Daoy (cell line): ENCODE data around the gene PDE1A. TPM values are rescaled to one million over a fixed set of nuclear protein-coding genes. Genes with fewer than 3 reads are reported as not detected.
"Not testable (repeated sequence)": the region's sequence is repeated elsewhere in the genome, so short reads cannot be mapped to it uniquely, and the experiment has no call there.

Experiments used
- DNase-seq: peaks from one replicate; pipeline ENCODE4 v3.0.0-alpha.2; 2015; ENCODE audit warnings: low read depth
- total RNA-seq: library from RNA; depleted of rRNA; stranded (reverse); fragments of >200 nt; shearing (Covaris generic); gene quantifications from 2 replicates; pipeline ENCODE4 v1.2.3, GENCODE V29; 2014

Gene PDE1A
- total RNA-seq, 1 experiment from 2014 or later: not detected

DNA sequence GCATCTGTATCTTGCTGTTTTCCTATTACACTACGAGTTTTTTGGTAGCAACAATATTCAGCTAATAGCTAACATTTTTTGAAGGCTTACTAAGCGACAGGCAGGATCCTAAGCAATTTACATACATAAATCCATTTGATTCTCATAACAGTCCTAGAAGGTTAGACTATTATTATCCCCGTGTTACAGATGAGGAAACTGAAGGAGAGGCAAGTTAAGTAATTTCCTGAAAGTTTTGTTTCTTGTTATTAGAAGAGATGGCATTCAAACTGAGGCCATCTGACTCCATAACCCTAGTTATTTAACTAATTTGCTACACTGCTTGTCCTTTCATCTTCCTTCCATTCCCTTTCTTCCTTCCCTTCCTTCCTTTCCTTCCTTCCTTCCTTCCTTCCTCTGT is 68.2 kb downstream of the PDE1A start:
- no peak for DNase-seq

DNA sequence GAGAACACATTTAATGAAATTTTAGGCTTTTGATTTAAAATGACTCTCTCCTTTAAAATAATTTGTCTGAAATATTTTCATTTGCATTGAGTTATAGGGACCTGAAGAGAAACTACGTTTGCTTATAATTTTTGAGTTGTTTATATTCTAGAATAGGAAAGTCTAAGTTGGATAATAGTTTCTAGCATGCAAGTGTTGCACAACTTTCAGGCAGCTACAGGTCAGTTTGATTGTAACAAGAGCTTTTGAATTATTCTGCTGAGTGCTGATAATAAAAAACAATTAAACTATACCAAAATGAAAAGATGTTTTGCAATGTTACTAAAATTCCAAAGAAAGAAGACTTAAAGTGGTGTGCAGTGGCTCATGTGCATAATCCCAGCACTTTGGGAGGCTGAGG is 71.0 kb downstream of the PDE1A start:
- DNase-seq: no peak

DNA sequence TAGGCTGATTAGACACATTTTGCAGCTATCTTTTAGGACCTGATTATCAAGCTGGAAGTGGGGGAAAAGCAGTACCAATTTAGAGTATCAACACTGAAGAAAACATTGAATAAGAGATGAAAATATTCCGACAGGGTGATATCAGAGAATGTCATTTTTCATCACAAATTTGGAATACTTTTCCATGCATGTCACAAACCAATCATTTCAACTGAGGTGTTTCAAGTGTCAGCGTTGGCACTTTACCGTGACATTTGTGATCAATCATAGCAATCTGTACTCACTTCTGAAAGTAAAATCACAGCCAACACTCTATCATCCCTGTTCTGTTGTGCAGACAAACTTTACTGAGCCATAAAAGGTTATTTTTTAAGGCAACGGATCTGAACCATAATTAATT is 75.4 kb downstream of the PDE1A start:
- DNase-seq: no peak

DNA sequence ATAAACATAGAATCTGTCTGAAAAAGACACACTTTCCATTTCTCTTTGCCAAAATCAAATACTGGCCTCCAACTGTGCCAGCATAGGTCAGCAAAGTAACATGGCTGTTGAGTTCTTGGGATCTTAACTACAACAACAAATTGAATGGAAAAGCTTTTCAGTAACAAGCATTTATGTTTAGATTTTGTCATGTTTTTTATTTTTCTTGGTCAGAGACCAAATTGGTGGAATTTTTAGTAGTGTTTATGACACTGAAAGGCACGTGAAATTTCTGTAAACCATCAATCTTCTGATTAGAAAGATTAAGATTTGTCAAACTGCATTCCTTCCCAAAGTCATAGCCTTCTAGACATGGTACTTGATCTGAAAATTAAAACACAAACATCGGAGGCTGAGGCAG is 77.6 kb downstream of the PDE1A start:
- no peak for DNase-seq

DNA sequence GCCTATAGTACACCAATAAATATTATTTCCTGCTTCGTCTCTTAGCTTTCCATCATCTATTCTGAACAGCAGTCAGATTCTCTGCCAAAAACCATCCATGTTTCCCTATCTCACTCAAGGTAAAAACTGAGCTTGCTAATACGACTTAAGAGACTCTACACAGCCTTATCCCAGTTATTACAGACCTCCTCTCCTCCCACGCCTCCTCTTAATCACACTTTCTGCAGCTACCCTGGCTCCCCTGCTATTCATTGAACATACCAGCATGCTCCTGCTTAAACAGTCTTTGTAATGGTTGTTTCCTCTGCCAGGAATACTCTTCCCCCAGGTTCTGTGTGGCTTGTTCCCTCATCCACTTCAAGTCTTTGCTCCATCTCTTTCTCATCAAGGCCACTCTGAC is 81.5 kb downstream of the PDE1A start:
- no peak for DNase-seq

DNA sequence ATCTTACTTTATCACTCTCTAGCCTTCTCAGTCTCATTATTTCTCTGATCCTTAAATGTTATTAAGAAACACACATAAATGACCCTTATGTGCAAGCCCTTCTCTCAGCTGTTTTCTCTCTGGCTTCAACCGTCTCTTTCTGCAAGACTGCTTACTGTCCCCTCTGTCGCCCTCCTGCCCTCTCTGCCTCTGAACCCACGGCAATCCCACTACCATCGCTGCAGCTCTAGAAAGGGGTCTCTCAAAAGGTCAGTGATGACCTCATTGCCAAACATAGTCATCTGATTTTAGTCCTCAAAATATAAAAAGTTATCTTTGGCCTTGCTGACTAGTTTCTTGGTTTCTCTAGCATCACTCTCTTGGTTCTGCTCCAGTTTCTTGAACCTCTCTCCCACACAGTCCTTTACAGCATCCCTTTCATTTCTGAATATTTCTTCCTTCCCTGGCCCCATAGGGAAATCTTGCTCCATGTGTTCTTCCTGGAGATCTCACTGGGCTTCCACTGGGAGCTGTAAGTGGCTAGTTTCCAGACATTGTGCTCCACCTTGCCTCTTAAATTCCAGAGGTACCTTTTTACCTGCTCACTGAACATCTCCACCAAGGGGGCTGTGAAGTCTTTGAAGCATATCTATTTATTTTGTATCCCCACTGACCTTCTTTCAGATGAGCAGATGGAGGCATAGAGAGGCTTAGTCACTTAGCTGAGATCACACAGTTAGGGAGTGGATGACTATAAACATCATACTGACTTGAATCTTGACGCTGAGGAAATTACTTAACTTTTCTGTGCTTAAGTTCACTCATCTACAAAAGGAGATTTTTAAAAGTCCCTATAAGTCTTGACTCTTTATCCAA is 96.2 kb downstream of the PDE1A start:
- DNase-seq: no peak

DNA sequence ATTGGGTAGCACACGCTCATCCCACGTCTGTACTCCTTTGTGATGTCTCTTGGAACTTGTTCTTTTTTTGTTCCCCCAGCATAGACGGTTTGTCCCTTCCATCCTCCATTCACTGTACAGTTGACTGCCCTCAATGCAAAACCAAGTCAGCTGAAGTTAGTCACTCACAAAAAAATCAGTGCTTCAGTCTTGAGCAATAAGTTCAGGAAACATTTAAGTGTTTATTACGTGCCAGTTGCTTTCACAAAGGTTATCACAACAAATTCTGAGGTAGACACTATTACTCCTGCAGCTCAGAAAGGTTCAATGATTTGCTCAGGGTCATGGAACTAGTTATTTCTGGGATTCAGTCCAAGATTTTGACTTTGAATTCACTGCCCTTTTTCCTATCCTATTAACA is 102.2 kb downstream of the PDE1A start:
- DNase-seq: no peak

DNA sequence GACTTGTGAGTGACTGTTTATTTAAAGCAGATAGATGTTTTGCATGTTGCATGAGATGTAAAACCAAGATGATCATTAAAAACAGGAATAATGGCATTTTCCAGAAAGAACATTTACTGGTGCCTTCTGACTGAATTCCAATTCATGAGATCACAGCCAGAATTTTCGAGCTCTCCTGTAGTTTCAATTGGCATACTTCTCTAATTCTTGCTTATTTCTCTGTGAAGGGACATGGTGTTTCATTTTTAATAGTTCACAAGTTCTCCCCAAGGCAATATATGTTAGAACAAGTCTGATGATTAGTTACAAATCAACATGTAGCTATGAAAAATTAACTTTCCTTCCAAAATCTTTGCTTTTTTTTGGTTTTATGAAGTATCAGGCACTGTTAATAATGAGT is 105.7 kb downstream of the PDE1A start:
- DNase-seq: no peak

DNA sequence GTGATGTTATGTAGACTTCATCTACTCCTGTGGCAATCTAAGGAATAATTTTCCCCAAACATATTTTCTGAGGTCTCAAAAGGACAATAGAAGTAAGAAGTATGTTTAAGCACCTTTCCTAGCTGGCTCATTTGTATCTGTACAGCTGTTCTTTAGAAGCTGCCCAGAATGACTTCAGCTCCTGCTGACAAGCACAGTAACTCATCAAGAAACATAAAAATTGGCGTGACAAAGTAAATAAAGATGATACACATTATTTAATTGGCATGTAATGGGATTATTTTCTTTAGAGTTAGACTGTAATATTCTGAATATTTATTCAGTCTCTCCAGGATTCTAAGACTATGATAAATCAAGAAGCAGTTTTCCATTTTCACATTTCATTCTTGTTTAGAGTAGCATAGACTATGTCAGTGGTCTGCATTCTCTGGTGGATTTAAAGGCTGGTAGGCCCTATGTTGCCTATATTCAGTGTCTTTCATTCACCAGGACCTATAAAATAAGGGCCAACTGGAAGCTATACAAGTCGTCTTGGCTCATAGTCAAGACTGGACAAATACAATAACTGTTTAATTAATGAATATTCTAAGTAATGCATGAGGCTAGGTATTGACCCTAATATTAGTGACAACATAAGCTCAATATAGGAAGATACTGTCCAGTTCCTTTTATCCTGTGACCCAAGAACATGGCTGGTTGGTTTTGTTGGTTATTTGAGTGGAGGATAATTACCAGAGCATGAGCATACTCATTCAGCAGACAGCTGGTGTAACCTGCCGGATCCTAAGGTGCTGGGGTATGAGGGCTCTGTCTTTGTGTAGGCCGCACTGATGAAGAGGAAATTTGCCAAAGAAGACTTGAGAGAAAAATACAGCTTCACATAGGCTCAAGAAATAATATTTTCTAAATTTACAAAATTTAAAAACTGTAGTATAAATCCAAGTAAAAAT is 107.0 kb downstream of the PDE1A start:
- DNase-seq: no peak

DNA sequence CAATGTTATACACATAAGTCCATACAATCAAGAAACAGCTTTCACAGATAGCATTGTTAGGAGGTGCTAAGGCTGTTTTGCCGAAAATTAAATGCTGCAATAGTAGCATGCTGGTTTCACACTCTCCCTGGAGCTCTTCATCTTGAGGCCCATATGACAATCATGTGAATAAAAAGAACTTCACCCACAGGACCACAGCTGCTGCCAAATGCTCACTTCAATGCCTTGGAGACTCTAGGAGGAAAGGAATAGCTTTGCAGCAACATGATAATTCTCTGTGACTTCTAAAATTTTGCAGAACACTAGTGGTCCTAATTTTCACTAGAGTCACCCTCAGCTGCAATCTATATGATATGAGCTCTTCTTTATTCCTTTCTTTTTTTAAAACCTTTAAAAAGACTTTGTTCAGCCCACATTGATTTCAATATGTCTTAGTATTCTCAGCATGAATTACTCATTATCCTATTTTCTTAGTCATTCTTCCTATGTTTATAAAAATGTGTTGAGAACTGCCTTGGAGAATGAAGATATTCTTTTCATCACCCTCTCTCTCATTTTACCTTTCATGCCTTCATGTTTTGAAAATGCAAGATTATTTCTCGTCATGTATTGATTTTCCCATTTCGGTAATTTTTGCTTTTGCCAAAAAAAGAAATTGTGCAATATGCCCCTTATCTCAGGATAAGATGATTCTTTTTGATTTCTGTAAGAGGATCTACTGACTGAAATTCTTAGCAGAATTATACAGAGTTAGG is 108.2 kb downstream of the PDE1A start:
- no peak for DNase-seq

DNA sequence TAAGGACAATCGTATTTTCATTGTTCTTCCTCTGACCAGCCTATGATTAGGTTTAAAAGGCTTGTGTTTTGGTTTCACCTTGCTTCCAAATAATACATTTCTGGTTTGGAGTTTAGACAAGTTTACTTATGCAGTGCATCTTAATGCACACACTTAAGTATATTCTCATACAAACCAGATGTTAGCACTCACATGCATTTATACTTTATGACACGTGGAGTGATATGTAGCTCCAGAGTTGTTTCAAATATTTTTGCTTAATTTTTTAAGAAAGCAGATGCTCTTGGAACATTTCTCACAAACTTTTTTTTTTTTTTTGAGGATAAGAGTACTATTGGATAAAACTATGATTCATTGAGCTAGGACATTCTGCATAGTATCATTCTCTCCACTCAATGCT is 109.9 kb downstream of the PDE1A start:
- no peak for DNase-seq

DNA sequence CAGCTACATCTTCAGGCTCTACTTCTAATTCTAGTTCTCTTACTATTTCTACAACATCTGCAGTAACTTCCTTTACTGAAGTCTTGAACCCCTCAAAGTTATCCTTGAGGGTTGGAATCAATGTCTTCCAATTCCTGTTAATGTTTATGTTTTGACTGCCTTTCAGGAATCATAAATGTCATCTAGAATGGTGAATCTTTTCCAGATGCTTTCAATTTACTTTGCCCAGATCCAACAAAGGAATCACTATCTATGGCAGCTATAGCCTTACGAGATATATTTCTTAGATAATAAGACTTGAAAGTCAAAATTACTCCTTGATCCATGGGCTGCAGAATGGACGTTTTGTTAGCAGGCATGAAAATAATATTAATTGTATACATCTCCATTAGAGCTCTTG is 123.9 kb downstream of the PDE1A start:
- DNase-seq: no peak

DNA sequence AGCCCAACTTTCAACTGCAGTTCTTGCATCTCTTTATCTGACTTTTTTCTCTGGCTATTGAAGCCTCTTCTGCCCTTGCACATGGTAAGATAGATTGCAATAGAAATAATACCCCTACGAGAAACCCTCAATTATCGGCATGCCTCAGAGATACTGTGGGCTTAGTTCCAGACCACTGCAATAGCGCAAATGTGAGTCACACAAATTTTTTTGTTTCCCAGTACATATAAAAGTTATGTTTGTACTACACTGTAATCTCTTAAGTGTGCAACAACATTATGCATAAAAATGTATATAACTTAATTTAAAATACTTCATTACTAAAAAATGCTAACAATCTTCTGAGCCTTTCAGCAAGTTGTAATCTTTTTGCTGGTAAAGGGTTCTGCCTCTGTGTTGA is 124.7 kb downstream of the PDE1A start:
- peak; percentile 35 for DNase-seq

DNA sequence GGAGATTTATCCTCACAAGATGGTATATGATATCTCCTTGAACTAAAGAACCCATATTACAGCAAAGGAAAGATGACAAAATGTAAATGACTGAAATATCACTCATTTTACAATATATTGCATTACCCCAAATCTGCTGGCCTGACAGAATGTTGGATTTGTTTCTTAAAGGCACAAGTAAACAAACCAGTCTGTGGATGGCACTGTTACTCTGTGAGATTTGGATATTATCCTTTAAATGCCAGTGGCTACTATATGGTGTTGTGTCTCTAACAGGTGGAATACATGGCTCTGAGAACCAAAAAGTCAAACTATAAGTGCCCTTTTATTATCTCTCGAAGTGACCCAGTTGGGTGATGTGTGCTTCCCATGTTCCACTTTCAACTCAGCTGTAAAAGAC is 125.7 kb downstream of the PDE1A start:
- DNase-seq: no peak

DNA sequence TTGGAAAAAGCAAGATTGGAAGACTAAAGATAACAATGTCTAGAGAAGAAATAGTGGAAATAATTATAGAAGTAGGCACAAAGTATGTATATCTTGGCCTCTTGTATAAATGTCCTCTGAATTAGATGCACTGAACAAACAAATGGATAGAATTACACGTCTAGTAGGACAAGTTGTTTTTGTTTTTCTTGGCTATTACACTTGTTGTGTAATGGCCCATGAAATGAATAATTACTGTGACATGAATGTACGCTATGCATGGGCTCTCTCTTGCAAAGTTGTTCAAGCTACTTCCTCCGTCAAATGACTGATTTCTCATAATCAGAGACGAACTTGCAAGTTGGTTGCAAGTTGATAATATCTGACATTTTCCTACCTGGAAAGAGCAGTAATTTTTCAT is 126.2 kb downstream of the PDE1A start:
- DNase-seq: peak; percentile 6

DNA sequence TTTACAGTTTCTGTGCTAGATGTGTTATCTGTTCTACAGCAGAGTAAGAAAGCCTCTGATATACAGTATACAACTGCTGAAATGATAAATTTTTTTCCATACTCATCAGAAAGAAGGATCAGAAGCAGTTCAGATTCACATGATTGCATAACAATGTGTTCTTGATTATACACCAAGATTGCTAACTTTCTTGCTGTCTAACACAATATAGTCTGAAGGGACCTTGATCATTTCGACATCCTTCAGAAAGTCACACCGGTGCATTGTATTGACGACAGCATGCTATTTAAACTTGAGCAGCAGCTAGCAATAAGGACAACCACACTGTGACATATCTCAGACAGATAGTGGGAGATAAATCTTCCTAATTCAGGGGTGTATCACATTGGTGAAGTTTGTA is 127.2 kb downstream of the PDE1A start:
- no peak for DNase-seq

DNA sequence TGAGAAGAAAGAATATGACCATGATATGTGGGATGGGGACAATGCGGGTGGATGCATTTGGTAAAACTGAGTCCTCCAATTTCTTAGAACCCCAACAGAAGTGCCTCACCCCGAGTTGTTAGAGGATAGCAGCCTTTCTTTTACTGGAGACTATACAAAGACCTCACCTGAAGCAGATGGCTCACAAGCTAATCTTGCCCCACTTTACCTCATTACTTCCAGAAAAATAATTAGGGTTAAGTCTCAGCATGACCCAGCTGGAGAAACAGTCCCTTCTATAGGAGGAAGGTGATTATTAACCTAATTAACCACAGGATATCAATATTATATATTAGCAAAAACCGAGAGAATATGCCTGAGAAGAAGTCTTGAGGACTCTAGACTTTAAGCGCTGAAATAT is 128.4 kb downstream of the PDE1A start:
- no peak for DNase-seq

DNA sequence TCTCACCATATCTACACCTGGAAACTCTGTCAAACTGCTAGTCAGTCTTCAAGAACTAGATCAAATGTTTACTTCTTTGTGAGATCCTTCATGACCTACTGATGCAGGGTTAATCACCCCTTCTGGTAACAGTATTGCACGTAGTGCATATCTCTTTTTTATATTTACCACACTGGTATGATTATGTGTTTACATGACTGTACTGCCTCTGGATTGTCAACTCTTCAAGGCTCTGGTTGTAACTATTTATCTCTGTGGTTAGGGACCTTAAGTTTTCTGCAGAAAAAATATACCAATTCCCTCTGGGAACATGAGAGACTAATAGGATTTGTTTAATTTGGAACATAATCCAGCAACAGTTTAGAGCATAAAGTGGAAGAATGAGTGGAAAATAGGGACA is 135.5 kb downstream of the PDE1A start:
- DNase-seq: no peak

DNA sequence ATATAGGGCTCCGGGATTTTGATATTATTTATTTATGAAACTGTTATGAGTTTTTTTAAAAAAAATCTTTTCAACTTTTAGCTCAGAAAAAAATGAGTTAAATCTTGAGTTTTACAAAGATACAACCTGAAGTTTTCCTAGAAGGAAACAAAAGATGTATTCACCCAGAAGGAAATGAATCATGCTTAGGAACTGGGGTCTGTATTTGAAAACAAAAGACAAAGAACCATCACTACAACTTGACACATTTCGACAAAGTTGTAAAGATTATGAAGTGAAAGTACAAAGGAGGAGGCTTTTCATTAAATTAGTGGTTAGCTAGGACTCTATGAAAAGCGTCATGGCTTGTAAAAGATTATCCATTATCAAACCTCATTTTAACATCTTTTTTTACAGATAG is 143.3 kb downstream of the PDE1A start:
- DNase-seq: no peak

DNA sequence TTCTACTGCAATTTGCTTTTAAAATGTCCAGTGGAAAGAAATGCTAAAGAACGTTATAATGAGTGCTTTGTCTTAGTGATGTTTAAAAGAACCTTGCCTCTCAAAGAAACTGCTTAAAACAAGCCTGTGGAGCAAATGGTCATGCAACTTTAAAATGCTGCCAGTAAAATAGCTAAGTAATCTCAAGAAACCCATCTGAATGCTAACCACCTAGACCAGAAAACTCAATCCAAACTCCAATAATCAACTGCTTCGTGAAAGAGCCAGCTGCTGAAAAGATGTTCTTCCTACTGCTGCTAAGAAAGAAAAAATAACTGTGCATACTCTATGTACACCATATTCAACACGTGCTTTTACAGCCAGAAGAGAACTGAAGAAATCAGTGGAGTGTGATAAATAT is 145.6 kb downstream of the PDE1A start:
- DNase-seq: no peak

DNA sequence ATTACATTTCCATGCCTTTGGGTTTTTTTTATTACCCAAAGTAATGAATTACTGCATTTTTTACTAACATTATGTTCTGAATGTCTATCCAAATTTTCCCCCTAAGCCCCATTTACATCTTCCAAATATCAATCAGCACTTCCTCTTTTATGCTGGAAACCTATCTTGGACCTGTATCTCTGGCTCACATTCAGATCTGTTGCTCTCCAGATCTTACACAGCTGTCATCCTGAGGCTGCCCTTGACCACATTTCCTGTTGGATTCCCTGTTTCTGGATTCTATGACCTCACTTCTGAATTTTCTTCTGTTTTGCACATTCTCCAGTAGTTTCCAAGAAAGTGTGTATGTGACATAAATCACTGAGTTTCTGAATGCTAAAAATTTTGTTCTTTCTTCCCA is 146.7 kb downstream of the PDE1A start:
- no peak for DNase-seq

DNA sequence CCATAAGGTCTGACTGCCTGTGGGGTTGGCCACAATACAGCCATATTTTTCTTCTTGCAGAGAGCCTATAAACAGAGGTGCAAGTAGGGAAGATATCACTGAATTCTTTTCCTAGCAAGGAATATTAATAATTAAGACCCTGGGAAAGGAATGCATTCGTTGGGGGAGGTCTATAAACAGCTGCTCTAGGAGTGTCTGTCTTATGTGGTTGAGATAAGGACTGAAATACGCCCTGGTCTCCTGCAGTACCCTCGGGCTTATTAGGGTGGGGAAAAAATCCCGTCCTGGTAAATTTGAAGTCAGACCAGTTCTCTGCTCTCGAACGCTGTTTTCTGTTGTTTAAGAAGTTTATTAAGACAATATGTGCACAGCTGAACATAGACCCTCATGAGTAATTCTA is 150.2 kb downstream of the PDE1A start:
- not testable (repeated sequence) for DNase-seq
